ENCODE results near the gene BANF1.

BANF1 gene

DNA sequence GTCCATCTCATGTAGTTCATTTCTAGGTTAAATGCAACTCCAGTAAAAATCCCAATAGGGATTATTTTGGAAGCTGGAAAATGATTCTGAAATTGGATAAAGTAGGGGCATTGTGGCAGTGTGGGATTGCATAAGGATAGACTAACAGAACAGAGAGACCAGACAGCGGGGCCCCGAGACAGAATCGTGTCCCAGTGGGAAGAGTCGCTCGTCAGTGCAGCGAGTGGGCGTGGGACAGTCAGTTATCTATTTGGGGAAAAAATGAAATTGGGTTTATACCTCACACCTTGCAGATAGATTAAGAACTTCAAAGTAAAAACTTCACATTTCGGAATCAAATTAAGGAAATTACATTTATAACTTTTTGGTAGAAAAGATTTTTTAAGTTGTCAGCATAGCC, 30.2 kb upstream of the BANF1 start:
- no peak for DNase-seq (ENCODE audit: extremely low read depth, low read depth)
- TF ChIP-seq, protein P1, sequence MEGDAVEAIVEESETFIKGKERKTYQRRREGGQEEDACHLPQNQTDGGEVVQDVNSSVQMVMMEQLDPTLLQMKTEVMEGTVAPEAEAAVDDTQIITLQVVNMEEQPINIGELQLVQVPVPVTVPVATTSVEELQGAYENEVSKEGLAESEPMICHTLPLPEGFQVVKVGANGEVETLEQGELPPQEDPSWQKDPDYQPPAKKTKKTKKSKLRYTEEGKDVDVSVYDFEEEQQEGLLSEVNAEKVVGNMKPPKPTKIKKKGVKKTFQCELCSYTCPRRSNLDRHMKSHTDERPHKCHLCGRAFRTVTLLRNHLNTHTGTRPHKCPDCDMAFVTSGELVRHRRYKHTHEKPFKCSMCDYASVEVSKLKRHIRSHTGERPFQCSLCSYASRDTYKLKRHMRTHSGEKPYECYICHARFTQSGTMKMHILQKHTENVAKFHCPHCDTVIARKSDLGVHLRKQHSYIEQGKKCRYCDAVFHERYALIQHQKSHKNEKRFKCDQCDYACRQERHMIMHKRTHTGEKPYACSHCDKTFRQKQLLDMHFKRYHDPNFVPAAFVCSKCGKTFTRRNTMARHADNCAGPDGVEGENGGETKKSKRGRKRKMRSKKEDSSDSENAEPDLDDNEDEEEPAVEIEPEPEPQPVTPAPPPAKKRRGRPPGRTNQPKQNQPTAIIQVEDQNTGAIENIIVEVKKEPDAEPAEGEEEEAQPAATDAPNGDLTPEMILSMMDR (IDR thresholded peaks at IDR 0.05; ENCODE audit: low read depth, low read length): no peak

DNA sequence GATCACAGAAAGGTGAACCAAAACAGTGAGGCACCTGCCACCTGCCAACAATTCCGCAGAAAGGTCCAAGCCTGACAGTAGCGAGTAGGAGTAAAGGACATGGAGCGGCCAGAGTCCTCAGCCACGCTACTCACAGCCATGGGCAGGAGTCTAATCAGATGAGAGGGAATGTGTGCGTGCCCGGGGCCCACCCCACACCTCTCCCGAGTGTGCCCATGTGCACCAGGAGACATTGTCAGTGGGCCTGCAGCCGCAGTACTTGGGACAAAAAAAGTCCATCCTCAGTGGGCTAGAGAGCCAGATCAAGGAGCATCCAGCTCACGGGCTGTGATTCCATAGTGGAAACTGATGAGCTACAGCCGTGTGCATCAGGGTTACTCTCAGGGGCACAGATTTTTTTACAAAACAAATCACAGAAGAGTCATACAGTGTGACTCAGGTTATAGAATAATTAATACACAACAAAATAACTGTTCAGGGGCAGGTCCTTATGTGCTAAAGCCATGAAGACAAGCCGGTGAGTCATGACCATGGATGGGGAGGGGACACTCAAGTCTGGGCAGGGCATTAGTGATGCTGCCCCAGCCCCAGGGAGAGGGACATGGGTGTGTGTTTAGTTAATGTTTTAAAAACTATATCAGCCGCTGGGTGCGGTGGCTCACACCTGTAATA, 28.7 kb upstream of the BANF1 start:
- DNase-seq (ENCODE audit: extremely low read depth, low read depth): no peak
- TF ChIP-seq, protein P1 (IDR thresholded peaks at IDR 0.05; ENCODE audit: low read depth, low read length): no peak

DNA sequence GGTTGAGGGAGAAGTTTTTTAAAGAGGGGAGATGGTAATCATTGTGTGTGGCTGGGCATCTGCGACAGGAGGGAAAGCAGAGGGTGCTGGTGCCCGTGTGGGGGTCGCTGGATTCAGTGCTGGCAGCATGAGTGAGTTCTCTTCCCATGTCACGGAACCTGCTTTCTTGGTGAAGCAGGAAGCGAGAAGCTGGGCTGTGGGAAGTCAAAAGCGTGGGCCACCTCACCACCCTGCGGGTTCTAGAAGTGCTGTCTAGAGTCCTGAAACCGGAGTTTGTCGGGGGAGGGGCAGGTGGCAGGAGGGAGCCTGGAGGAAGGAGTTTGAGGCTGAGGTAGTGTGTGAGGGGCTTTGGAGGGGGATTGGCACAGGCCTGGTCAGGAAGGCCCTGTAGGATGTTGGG, 26.5 kb upstream of the BANF1 start:
- TF ChIP-seq, protein P1 (IDR thresholded peaks at IDR 0.05; ENCODE audit: low read depth, low read length): no peak
- no peak for DNase-seq (ENCODE audit: extremely low read depth, low read depth)

DNA sequence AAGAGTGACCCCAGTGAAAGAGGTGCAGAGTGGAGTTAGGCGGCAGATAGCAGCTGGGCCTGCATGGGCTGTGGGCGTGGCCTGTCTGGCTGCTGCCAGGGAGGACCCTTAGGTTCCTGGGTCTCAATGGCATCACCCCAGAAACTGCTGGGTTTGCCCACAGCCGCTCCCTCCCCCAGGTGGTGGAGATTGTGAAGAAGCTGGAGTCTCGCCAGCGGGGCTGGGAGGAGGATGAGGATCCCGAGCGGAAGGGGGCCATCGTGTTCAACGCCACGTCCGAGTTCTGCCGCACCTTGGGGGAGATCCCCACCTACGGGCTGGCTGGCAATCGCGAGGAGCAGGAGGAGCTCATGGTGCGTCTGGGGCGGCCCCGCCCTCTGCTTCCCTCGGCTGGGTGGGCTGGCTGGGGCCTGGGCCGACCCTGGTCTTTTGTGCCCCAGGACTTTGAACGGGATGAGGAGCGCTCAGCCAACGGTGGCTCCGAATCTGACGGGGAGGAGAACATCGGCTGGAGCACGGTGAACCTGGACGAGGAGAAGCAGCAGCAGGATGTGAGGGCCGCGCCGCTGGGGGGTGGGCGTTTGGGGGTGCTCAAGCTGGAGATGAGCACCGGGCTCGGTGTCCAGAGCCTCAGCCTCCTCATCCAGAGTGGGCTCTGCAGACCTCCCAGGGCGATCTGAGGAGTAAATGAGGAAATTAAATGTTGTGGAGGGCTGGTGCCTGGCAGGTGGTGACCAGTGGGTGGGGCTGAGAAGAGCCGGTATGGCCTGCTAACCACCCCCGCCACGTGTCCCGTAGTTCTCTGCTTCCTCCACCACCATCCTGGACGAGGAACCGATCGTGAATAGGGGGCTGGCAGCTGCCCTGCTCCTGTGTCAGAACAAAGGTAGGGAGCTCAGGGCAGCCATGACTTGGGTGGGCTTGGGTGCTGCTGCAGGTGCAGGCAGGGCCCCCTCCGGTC, 25.8 kb upstream of the BANF1 start:
- TF ChIP-seq, protein P1 (IDR thresholded peaks at IDR 0.05; ENCODE audit: low read depth, low read length): no peak
- DNase-seq (ENCODE audit: extremely low read depth, low read depth): no peak

DNA sequence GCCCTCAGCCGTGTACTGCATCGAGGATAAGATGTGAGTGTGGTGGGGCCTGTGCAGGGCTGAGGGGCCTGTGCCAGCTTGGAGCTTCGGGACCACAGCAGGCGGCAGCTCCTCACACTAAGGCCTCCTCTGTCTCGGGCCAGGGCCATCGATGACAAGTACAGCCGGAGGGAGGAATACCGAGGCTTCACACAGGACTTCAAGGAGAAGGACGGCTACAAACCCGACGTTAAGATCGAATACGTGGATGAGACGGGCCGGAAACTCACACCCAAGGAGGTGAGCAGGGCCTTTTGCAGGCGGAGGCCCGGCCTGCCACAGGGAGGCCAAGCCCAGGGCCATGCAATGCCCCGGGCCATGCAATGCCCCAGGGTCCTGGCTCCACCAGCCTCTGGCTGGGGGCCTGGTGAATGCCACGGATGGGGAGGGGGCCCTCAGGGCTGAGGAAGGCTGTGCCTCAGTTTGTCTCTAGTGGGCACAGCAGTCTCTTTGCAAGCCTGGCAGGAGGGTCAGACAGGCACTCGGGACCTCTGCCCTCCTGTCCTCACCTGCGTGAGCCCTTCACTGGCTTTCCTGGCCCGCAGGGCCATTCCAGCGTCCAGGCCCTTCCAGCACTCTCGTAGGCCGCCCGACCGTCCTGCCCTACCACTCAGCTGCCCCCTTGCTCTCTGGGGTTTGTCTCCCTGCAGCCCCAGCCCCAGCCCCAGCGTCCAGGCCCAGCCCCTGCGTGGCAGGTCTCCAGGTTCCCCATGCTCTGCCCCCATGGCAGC, 24.5 kb upstream of the BANF1 start:
- TF ChIP-seq, protein P1 (IDR thresholded peaks at IDR 0.05; ENCODE audit: low read depth, low read length): no peak
- DNase-seq (ENCODE audit: extremely low read depth, low read depth): no peak

DNA sequence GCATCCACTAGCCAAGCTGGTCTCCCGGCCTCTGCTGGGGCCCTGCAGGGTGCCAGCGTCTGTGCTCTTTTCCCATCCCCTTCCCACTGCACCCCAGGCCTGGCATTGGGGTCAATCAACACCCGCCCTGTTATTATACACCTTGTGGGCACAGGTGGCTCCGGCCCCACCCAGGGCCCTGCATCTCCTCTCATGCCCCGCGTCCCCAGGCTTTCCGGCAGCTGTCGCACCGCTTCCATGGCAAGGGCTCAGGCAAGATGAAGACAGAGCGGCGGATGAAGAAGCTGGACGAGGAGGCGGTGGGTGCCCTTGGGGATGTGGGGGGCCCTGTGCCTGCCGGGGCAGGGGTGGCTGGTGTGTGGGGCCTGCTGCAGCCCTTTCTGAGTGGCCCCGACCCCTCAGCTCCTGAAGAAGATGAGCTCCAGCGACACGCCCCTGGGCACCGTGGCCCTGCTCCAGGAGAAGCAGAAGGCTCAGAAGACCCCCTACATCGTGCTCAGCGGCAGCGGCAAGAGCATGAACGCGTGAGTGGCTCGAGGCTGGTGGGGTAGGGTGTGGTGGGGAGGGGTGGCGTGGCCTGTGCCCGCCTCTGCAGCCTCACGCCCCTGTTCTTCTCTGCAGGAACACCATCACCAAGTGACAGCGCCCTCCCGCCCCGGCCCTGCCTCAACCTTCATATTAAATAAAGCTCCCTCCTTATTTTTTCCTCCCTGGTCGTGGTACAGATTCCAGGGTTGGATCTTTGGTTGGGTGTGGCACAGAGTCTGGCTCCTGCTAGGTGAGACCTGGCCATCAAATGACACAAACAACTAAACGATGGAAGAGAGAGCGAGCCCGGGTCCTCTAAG, 23.7 kb upstream of the BANF1 start:
- no peak for DNase-seq (ENCODE audit: extremely low read depth, low read depth)
- TF ChIP-seq, protein P1 (IDR thresholded peaks at IDR 0.05; ENCODE audit: low read depth, low read length): no peak

Data from AG09319 (cell line).